GM19372 (cell line): Measurements from ENCODE around the gene OGFR.
"Not testable (repeated sequence)": the region's sequence is repeated elsewhere in the genome, so short reads cannot be mapped to it uniquely, and the experiment has no call there.

Experiments used
- ATAC-seq: cut with Tn5 transposase; IDR thresholded peaks from one replicate; pipeline ENCODE4 v1.9.1; 2021; ENCODE audit warnings: mild to moderate bottlenecking, low read depth, moderate library complexity; ENCODE audit not compliant: unreplicated experiment

Gene OGFR

DNA sequence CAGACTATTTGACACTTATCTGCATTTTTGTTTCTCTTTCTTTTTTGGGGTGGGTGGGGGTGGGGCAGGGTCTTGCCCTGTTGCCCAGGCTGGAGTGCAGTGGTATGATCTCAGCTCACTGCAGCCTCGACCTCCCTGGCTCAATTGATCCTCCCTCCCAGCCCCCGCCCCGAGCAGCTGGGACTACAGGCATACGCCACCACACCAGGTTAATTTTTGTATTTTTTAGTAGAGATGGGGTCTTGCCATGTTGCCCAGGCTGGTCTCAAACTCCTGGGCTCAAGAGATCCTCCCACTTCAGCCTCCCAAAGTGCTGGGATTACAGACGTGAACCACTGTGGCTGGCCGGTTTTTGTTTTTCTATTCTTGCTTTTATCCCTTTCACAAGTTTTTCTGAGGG lies 48.7 kb downstream of the OGFR start:
- not testable (repeated sequence) for ATAC-seq

GRCh38 chr20:62854121-62854520 lies 49.5 kb downstream of the OGFR start:
- ATAC-seq, result no peak

- ATAC-seq, result no peak
Measured at GRCh38 chr20:62855120-62855519, 50.5 kb downstream of the OGFR start.

DNA sequence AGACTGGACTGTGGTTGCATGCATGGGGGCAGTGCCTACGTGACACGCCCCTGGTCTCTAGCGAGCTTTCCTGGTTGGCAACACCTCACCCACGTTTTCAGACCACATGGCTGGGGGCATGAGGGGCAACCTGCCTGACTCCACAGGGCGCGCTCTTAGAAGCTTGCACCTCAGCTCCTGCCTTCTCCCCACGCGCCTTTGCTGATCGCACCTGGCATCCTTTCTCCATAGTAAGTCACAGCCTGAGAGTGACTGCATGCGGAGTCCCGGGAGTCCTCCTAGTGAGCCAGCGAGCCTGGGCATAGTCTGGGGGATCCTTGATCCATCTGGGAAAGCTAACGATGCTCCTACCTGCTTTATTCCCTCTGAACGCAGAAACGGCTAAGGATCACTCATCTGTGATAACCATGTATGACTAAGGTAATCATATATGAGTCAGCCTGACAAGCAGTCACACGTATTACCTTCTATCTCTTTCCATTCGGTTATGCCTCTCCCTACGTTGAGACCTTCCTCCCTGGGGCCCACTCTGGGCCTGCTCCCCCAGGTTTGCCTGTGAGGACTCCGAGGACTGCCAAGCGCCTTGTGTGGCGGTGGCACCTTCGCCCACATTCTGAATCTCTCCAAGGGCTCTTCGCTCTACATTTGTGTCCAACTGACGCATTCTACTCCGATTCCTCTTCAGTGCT lies 52.4 kb downstream of the OGFR start:
- no peak for ATAC-seq

- ATAC-seq, result no peak
Measured at GRCh38 chr20:62858058-62858830, 53.6 kb downstream of the OGFR start.

- ATAC-seq, result no peak
Measured at GRCh38 chr20:62859721-62860120, 55.1 kb downstream of the OGFR start.

DNA sequence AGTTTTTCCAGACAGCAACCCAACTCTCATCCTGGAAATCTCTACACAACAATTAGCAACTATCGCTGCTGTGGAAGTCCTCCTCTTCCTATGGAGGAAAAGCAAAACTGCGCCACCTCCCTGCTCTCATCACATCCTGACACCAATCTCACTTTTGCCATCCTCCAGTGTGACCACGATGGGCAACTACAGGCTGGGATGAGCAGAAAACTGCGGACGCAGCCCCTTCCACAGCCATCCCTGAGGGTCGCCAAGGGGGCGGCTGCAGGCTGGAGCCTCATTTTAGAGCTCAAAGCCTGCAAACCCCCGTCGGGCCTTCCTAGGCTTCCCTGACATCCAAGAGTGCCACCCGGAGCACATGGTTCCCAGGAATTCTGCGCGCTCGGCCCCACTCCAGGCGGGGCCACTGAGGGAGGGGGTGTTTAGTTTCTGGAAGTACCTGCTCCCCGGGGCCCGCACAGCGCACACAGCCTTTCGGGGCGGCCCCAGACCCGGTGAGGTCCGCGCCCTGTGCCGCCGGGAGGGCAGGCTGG lies 55.8 kb downstream of the OGFR start:
- ATAC-seq, result no peak

DNA sequence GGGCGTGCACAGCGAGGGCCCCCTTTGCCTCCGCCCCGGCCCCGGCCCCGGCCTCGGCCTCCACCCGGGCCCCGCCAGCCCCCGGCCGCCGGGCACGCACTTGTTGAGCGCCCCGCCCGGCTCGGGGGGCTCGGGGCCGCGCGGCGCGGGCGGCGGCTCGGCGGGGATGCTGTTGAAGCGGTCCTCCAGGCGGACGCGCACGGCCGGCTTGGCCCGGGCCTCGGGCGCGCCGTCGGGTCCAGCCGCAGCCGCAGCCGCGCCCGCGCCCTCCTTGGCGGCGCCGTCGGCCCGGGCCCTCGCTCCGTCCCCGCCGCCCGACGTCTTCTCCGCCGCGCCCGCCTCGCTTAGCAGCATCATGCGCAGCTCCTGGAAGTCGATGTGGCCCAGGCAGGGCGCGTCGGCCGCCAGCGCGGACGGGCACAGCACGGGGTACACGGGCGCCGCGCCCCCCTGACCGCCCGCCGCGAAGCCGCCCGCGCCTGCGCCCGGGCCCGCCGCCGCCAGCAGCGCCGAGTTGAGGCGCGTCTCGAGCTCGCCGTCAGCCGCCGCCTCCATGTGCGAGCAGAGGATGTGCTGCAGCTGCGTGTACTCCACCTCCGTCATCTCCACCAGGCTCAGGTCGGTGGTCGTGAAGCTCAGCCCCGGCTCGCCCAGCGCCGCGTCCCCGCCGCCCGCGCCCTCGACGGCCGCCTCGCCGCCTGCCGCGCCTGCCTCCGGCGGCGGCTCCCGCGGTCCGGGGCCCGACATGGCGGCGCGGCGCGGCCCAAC lies 56.5 kb downstream of the OGFR start:
- ATAC-seq, result peak; percentile 25

DNA sequence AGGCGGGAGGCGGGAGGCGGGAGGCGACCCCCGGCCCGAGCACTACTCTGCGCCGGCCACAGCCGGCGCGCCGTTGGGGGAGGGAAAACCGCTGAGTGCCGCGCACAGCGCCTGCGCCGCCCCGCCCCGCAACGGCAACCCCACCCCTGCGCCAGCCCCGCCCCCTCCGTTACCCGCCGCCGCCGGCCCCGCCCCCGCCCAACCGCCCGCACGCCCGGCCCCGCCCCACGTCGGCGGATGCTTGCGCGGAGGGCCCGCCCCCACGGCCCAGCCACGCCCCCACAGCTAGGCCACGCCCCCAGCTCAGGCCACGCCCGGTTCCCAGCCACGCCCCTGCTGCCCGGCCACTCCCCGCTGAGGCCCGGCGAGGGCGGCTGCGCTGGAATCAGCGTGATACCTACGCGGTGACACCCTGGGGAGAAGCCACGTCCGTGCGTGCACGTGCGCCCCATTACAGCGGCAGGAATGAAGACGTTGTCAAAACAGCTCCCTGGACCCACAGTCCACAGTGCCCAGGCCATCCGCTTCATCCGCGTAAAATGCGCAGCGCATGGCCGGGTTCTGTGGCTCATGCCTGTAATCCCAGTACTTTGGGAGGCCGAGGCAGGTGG lies 57.2 kb downstream of the OGFR start, which contains the start of gene TCFL5:
Gene TCFL5 (minus strand): TSS at position 97 of the 611 bp plus-strand sequence. CDS start 152 bp downstream, outside the sequence.
- peak; percentile 76 for ATAC-seq
